RWPE2 (cell line): Measurements from ENCODE around the gene FAIM2.

Experiments
- ATAC-seq: fragments of 200-7000 bp; cut with Tn5 transposase; 3 replicates; pipeline ENCODE4 v1.9.1; 2021; ENCODE audit warnings: low read depth
- DNase-seq: peaks from one replicate; pipeline ENCODE4 v3.0.0-alpha.2; 2020; ENCODE audit warnings: low spot score
- H3K27ac ChIP-seq: fragments of 450-650 bp; 2 replicates; pipeline ENCODE4 v1.5.1; 2017; ENCODE audit warnings: mild to moderate bottlenecking; ENCODE audit not compliant: poor library complexity, severe bottlenecking
- H3K27me3 ChIP-seq: fragments of 250-450 bp; sonication (Bioruptor Pico); 2 replicates; pipeline ENCODE4 v1.5.1; 2021; ENCODE audit warnings: mild to moderate bottlenecking, moderate library complexity; ENCODE audit not compliant: insufficient read depth, poor library complexity, severe bottlenecking
- H3K36me3 ChIP-seq: fragments of 250-450 bp; sonication (Bioruptor Pico); 2 replicates; pipeline ENCODE4 v1.5.1; 2020; ENCODE audit warnings: low read depth, mild to moderate bottlenecking, moderate library complexity
- H3K4me1 ChIP-seq: fragments of 250-450 bp; sonication (Bioruptor Pico); 2 replicates; pipeline ENCODE4 v1.5.1; 2021; ENCODE audit warnings: mild to moderate bottlenecking, moderate library complexity; ENCODE audit not compliant: insufficient read depth, poor library complexity, severe bottlenecking
- H3K4me3 ChIP-seq: fragments of 250-450 bp; sonication (Bioruptor Pico); 2 replicates; pipeline ENCODE4 v1.5.1; 2021; ENCODE audit warnings: mild to moderate bottlenecking, moderate library complexity; ENCODE audit not compliant: severe bottlenecking
- H3K9me3 ChIP-seq: fragments of 250-450 bp; sonication (Bioruptor Pico); 2 replicates; pipeline ENCODE4 v1.5.1; 2021; ENCODE audit warnings: mild to moderate bottlenecking, moderate library complexity; ENCODE audit not compliant: severe bottlenecking
- TF ChIP-seq, protein P1 (sequence below): fragments of 450-650 bp; IDR thresholded peaks from one replicate; pipeline ENCODE4 v1.5.1; 2017; ENCODE audit warnings: mild to moderate bottlenecking, moderate library complexity; ENCODE audit not compliant: poor library complexity, severe bottlenecking

Gene FAIM2

DNA sequence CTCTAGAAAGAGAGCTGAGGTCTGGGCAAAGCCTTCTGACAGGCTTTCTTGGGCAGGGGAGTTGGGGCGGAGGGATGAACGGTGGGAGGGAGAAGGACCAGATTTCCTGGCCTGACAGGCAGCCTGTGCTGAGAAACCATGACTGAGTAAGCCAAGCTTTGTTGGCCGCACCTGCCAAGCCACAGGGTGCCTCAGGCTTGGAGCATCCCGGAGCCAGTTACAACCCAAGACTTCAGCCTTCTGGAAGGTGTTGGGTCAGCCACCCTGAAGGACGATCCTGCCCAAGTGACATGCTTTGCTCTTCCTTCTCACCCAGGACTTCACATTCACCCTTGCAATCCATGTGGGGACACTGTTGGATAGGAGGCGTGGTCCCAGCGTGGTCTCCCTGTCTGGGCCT is 25.9 kb upstream of the FAIM2 start:
- ATAC-seq: no peak
- Histone ChIP-seq H3K4me1 (no peaks in the 10 kb centered on the region), H3K9me3 (no peaks in the 10 kb centered on the region), H3K4me3 (no peak overlapping the region), H3K36me3 (no peaks in the 10 kb centered on the region), H3K27me3 (no peaks in the 10 kb centered on the region), H3K27ac (no peak overlapping the region)
- no peak for DNase-seq
- TF ChIP-seq, protein P1, sequence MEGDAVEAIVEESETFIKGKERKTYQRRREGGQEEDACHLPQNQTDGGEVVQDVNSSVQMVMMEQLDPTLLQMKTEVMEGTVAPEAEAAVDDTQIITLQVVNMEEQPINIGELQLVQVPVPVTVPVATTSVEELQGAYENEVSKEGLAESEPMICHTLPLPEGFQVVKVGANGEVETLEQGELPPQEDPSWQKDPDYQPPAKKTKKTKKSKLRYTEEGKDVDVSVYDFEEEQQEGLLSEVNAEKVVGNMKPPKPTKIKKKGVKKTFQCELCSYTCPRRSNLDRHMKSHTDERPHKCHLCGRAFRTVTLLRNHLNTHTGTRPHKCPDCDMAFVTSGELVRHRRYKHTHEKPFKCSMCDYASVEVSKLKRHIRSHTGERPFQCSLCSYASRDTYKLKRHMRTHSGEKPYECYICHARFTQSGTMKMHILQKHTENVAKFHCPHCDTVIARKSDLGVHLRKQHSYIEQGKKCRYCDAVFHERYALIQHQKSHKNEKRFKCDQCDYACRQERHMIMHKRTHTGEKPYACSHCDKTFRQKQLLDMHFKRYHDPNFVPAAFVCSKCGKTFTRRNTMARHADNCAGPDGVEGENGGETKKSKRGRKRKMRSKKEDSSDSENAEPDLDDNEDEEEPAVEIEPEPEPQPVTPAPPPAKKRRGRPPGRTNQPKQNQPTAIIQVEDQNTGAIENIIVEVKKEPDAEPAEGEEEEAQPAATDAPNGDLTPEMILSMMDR: no peak

DNA sequence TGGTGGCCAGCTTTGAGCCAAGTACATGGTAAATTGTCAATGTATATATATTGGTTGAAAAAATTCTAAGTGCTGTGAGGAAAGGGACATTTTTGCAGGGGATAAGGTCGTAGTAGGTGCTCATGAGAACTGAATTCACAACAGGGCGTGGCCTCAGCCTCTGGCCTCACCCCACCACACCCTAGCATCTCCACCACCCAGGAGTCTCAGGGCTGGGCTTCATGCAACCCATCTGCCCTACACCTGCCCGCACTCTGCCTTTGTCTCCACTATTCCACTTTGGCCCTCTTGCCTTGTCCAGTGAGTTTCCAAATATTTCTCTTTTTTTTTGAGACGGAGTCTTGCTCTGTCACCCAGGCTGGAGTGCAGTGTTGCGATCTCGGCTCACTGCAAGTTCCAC is 24.8 kb upstream of the FAIM2 start:
- no peaks in the 10 kb centered on the region for H3K36me3 ChIP-seq
- TF ChIP-seq, protein P1: no peak
- no peak for DNase-seq
- H3K9me3 ChIP-seq: no peaks in the 10 kb centered on the region
- no peaks in the 10 kb centered on the region for H3K4me1 ChIP-seq
- H3K27ac ChIP-seq: no peak overlapping the region
- ATAC-seq: no peak
- no peak overlapping the region for H3K4me3 ChIP-seq
- H3K27me3 ChIP-seq: no peaks in the 10 kb centered on the region

- Histone ChIP-seq H3K27me3 (no peaks in the 10 kb centered on the region), H3K36me3 (no peaks in the 10 kb centered on the region), H3K27ac (no peak overlapping the region), H3K4me3 (no peak overlapping the region), H3K4me1 (no peaks in the 10 kb centered on the region), H3K9me3 (no peaks in the 10 kb centered on the region)
- TF ChIP-seq, protein P1: no peak
- ATAC-seq (no peak), DNase-seq (no peak)
Measured at GRCh38 chr12:49925433-49926204, 21.9 kb upstream of the FAIM2 start.

- Histone ChIP-seq H3K27ac (no peak overlapping the region), H3K27me3 (no peaks in the 10 kb centered on the region), H3K4me3 (no peak overlapping the region), H3K4me1 (no peaks in the 10 kb centered on the region), H3K9me3 (no peaks in the 10 kb centered on the region), H3K36me3 (no peaks in the 10 kb centered on the region)
- DNase-seq: no peak
- ATAC-seq: no peak
- TF ChIP-seq, protein P1: no peak
Measured at GRCh38 chr12:49924628-49925246, 21.0 kb upstream of the FAIM2 start.
